Gastroesophageal sphincter (tissue), 4 donors: Measurements from ENCODE around the gene CSNK1D. TPM values are rescaled to one million over a fixed set of nuclear protein-coding genes. Genes with fewer than 3 reads are reported as not detected.

Experiments
- ATAC-seq: fragments of 150-250 bp; one replicate; pipeline ENCODE4 v1.9.1; 2016; ENCODE audit warnings: mild to moderate bottlenecking, moderate library complexity
- H3K27ac ChIP-seq, 4 donors: fragments of 200-600 bp; sonication (generic) in 3 of 4; 1 replicate in 3 of 4; 2 replicates in 1 of 4; pipeline ENCODE4 v1.5.1; 2016 to 2019
- H3K27me3 ChIP-seq: fragments of 200-600 bp; sonication (generic); one replicate; pipeline ENCODE4 v1.5.1; 2019
- H3K36me3 ChIP-seq, 2 donors: fragments of 200-600 bp; sonication (generic); one replicate each; pipeline ENCODE4 v1.5.1; 2019; ENCODE audit warnings: control low read depth in 1 of 2
- H3K4me1 ChIP-seq, 3 donors: fragments of 200-600 bp; sonication (generic); 1 replicate in 2 of 3; 2 replicates in 1 of 3; pipeline ENCODE4 v1.5.1; 2016 to 2019; ENCODE audit warnings: control low read depth in 2 of 3
- H3K4me3 ChIP-seq, 2 donors: fragments of 200-600 bp; sonication (generic); one replicate each; pipeline ENCODE4 v1.5.1; 2019; ENCODE audit warnings: mild to moderate bottlenecking in 1 of 2, moderate library complexity in 1 of 2
- H3K9me3 ChIP-seq, 3 donors: fragments of 200-600 bp; sonication (generic); one replicate each; pipeline ENCODE4 v1.5.1; 2017 to 2019; ENCODE audit warnings: control low read depth in 2 of 3
- CTCF ChIP-seq, 4 experiments: fragments of 200-600 bp in 2 of 4; fragments of 450-650 bp in 2 of 4; sonication (generic) in 1 of 4; IDR thresholded peaks; one replicate each; pipeline ENCODE4 v1.5.1; 2017 to 2019; ENCODE audit warnings: antibody characterized with exemption in 4 of 4, mild to moderate bottlenecking in 2 of 4, moderate library complexity in 2 of 4
- EP300 ChIP-seq: sonication (generic); formaldehyde crosslinking; IDR thresholded peaks from one replicate; pipeline ENCODE4 v1.6.1; 2017; ENCODE audit warnings: antibody characterized with exemption, mild to moderate bottlenecking
- POLR2A ChIP-seq, 2 donors: fragments of 450-650 bp; IDR thresholded peaks; one replicate each; pipeline ENCODE4 v1.6.1; 2017; ENCODE audit warnings: antibody characterized with exemption in 2 of 2, mild to moderate bottlenecking in 2 of 2, moderate library complexity in 1 of 2
- POLR2AphosphoS5 ChIP-seq: sonication (generic); formaldehyde crosslinking; IDR thresholded peaks from one replicate; pipeline ENCODE4 v1.6.1; 2017; ENCODE audit warnings: antibody characterized with exemption
- WGBS, 2 donors: methylation state at CpG; one replicate each; pipeline ENCODE4 v1.1.5; 2018; ENCODE audit warnings: low coverage in 1 of 2; 5-methylcytosine and 5-hydroxymethylcytosine counted together
- total RNA-seq, 4 donors: library from RNA; depleted of rRNA; stranded (reverse); fragments of >200 nt; gene quantifications; one replicate each; pipeline ENCODE4 v1.1.0, GENCODE V29; 2016

The CSNK1D gene
- total RNA-seq, 4 donors from 2014 or later: 23.4 to 92.1 (median 72.4) TPM

- TF ChIP-seq POLR2AphosphoS5: no peak
- no peak for TF ChIP-seq EP300
- no peak for TF ChIP-seq POLR2A (IDR thresholded peaks at IDR 0.05)
- TF ChIP-seq CTCF (IDR thresholded peaks at IDR 0.05): no peak
- Histone ChIP-seq H3K9me3 (no peaks in the 10 kb centered on the region), H3K4me3 (peak overlapping the region; percentile 57 to 74), H3K27ac (peak overlapping the region; percentile 82 to 92 (median 90)), H3K27me3 (no peaks in the 10 kb centered on the region), H3K4me1 (peaks cover 0 to 79% (median 28%) of the 10 kb centered on the region in 3 donors), H3K36me3 (peaks cover 0 to 1% of the 10 kb centered on the region in 2 donors)
- no CpG with 5 or more reads among the region's 18 CpGs for WGBS, 2 donors
- ATAC-seq: peak; percentile 1
Measured at GRCh38 chr17:82231312-82231561, 42.3 kb downstream of the CSNK1D start.

GRCh38 chr17:82230609-82231311 is 42.7 kb downstream of the CSNK1D start:
- ATAC-seq: peak; percentile 73
- no CpG with 5 or more reads among the region's 76 CpGs for WGBS, 2 donors
- Histone ChIP-seq H3K4me3 (peak overlapping the region; percentile 57 to 74), H3K36me3 (no peaks in the 10 kb centered on the region), H3K27ac (peak overlapping the region; percentile 82 to 92 (median 90)), H3K4me1 (peaks cover 0 to 74% (median 24%) of the 10 kb centered on the region in 3 donors), H3K27me3 (no peaks in the 10 kb centered on the region), H3K9me3 (no peaks in the 10 kb centered on the region)
- TF ChIP-seq POLR2A (IDR thresholded peaks at IDR 0.05) (peak in 1 of 2 donors; percentile 16), CTCF (IDR thresholded peaks at IDR 0.05) (peak in 3 of 4 experiments; percentile 68 to 80 (median 80)), EP300 (no peak), POLR2AphosphoS5 (peak; percentile 65)

- Histone ChIP-seq H3K4me3 (peak overlapping the region; percentile 57 to 74), H3K9me3 (no peaks in the 10 kb centered on the region), H3K27me3 (no peaks in the 10 kb centered on the region), H3K36me3 (no peaks in the 10 kb centered on the region), H3K27ac (peak overlapping the region; percentile 82 to 92 (median 90)), H3K4me1 (peaks cover 0 to 66% (median 22%) of the 10 kb centered on the region in 3 donors)
- WGBS, 2 donors: 20% methylated on average over 2 of the region's 28 CpGs; no CpG with 5 or more reads in 1 of the 2 donors
- ATAC-seq: no peak
- TF ChIP-seq POLR2AphosphoS5 (no peak), POLR2A (IDR thresholded peaks at IDR 0.05) (no peak), CTCF (IDR thresholded peaks at IDR 0.05) (no peak), EP300 (no peak)
Measured at GRCh38 chr17:82229698-82230608, 43.5 kb downstream of the CSNK1D start.

- ATAC-seq: peak; percentile 29
- TF ChIP-seq CTCF (IDR thresholded peaks at IDR 0.05) (no peak), POLR2A (IDR thresholded peaks at IDR 0.05) (peak; percentile 82 to 92), POLR2AphosphoS5 (peak; percentile 60), EP300 (no peak)
- H3K4me3 ChIP-seq: peak within 1 kb of the TSS; percentile 53 to 74
- H3K9me3 ChIP-seq: no peaks in the 10 kb centered on the region
- peaks cover 0 to 57% (median 22%) of the 10 kb centered on the region in 3 donors for H3K4me1 ChIP-seq
- H3K36me3 ChIP-seq: no peaks in the 10 kb centered on the region
- WGBS, 2 donors: 6% methylated on average over 7 of the region's 105 CpGs; no CpG with 5 or more reads in 1 of the 2 donors
- H3K27me3 ChIP-seq: no peaks in the 10 kb centered on the region
- H3K27ac ChIP-seq: peak within 1 kb of the TSS; percentile 82 to 92 (median 90)
Measured at GRCh38 chr17:82228842-82229697, 44.4 kb downstream of the CSNK1D start, which contains the start of gene SLC16A3. Gene SLC16A3 (plus strand): TSS chr17:82229042. CDS start chr17:82236009, 6,967 bp downstream.
